Fibroblast of skin of right biceps (primary cell): ENCODE results near the gene OR8J1.
"Not testable (repeated sequence)": the region's sequence is repeated elsewhere in the genome, so short reads cannot be mapped to it uniquely, and the experiment has no call there.

Experiments used
- DNase-seq: peaks from one replicate; pipeline ENCODE4 v3.0.0-alpha.2; 2013

OR8J1 gene

GRCh38 chr11:56353991-56354390 lies at the start of gene OR8J1:
Gene OR8J1, plus strand, starts transcription at chr11:56354291. Its CDS starts 5,956 bp downstream, at chr11:56360247.
- no peak for DNase-seq

- no peak for DNase-seq
Observed at GRCh38 chr11:56307836-56308235, 46.3 kb upstream of the OR8J1 start.

- DNase-seq, result no peak
Observed at GRCh38 chr11:56314844-56315243, 39.2 kb upstream of the OR8J1 start, which contains the start of gene OR8K3. Gene OR8K3, plus strand, starts transcription at chr11:56315144. Its CDS starts 3,163 bp downstream, at chr11:56318307.

GRCh38 chr11:56331861-56332491 lies 22.1 kb upstream of the OR8J1 start:
- DNase-seq, result no peak

GRCh38 chr11:56333156-56333555 lies 20.9 kb upstream of the OR8J1 start:
- no peak for DNase-seq

GRCh38 chr11:56340289-56340688 lies 13.8 kb upstream of the OR8J1 start:
- DNase-seq, result no peak

- no peak for DNase-seq
Observed at GRCh38 chr11:56345739-56346138, 8.4 kb upstream of the OR8J1 start, which contains the start of gene OR8K1. Gene OR8K1, plus strand, starts transcription at chr11:56346039. Its CDS starts 0 bp downstream, at chr11:56346039.

GRCh38 chr11:56375324-56375723 lies 21.2 kb downstream of the OR8J1 start, which contains the start of gene OR8U1:
Gene OR8U1, plus strand, starts transcription at chr11:56375624. Its CDS starts 0 bp downstream, at chr11:56375624.
- DNase-seq, result no peak

- DNase-seq, result no peak
Observed at GRCh38 chr11:56380120-56380519, 26.0 kb downstream of the OR8J1 start.

GRCh38 chr11:56394381-56394780 lies 40.3 kb downstream of the OR8J1 start:
- DNase-seq, result no peak

- no peak for DNase-seq
Observed at GRCh38 chr11:56396047-56396446, 42.0 kb downstream of the OR8J1 start.

- DNase-seq, result not testable (repeated sequence)
Observed at GRCh38 chr11:56401858-56402461, 47.9 kb downstream of the OR8J1 start.

GRCh38 chr11:56404393-56404792 lies 50.3 kb downstream of the OR8J1 start:
- DNase-seq, result no peak

GRCh38 chr11:56410801-56411200 lies 56.7 kb downstream of the OR8J1 start:
- DNase-seq, result no peak
